K562 (cell line): ENCODE results near the gene BCL3. TPM values are rescaled to one million over a fixed set of nuclear protein-coding genes. Genes with fewer than 3 reads are reported as not detected.

ENCODE experiments used
- ATAC-seq: fragments of 200-7000 bp; cut with Tn5 transposase; 3 replicates; pipeline ENCODE4 v1.9.1; 2020; ENCODE audit warnings: moderate library complexity
- BruUV-seq: library from RNA; stranded (reverse); fragments of 400-500 nt; replicated peaks from 2 replicates; lab custom pipeline; 2021; lab: Mats Ljungman, UMichigan
- CTCF ChIA-PET: fragments of 300-600 bp; formaldehyde crosslinking; extraction: SDS; loops from one replicate; lab custom pipeline; 2021; ENCODE audit warnings: low intra/inter-chr PET ratio; lab: Yijun Ruan, JAX
- POLR2A ChIA-PET: fragments of 300-600, 350-650 bp; sonication (Branson Sonifier 250); formaldehyde crosslinking; extraction: SDS; loops from one replicate; lab custom pipeline; 2021; ENCODE audit warnings: antibody characterized with exemption, inconsistent platforms; lab: Yijun Ruan, JAX
- DNase-seq, 4 experiments: peaks; one replicate each; pipeline versions ENCODE4 v3.0.0 to v3.0.0-alpha.2; 2011 to 2018; ENCODE audit warnings: low spot score in 3 of 4, mixed read lengths in 3 of 4; ENCODE audit errors: extremely low read depth in 1 of 4
- FAIRE-seq: peaks from 2 replicates; lab custom pipeline; 2011; peaks lifted over from hg19 to GRCh38; lab: Jason Lieb, UNC
- H2AFZ ChIP-seq: 2 replicates; pipeline ENCODE4 v1.6.0; 2011; ENCODE audit warnings: low read depth, low read length, control low read depth, inconsistent platforms
- H3K27ac ChIP-seq: fragments of 200-600 bp; 3 replicates; pipeline ENCODE4 v1.8.0; 2011; ENCODE audit warnings: low read depth, mild to moderate bottlenecking, control low read depth, inconsistent platforms, low read length, moderate library complexity, mixed read lengths; ENCODE audit errors: extremely low read depth
- H3K27me3 ChIP-seq, 2 experiments: fragments of 300-600 bp in 1 of 2; 2 replicates in 1 of 2; 3 replicates in 1 of 2; pipeline versions ENCODE4 v1.6.0 to v1.8.0; 2011; ENCODE audit warnings: inconsistent platforms in 2 of 2, low read length in 2 of 2, mild to moderate bottlenecking in 1 of 2, mixed read lengths in 1 of 2, moderate library complexity in 1 of 2; ENCODE audit not compliant: control insufficient read depth in 2 of 2, insufficient read depth in 2 of 2
- H3K36me3 ChIP-seq: fragments of 300-600 bp; 3 replicates; pipeline ENCODE4 v1.8.0; 2011; ENCODE audit warnings: mild to moderate bottlenecking, low read length, inconsistent platforms; ENCODE audit not compliant: control insufficient read depth, insufficient read depth
- H3K4me1 ChIP-seq, 2 experiments: fragments of 200-600 bp in 1 of 2; replicated peaks in 1 of 2; 2 replicates in 1 of 2; 3 replicates in 1 of 2; pipeline versions ENCODE4 v1.5.1 to v1.8.0; 2011; ENCODE audit warnings: inconsistent platforms in 2 of 2, low read length in 2 of 2, mild to moderate bottlenecking in 1 of 2, mixed read lengths in 1 of 2, moderate library complexity in 1 of 2; ENCODE audit not compliant: control insufficient read depth in 2 of 2, insufficient read depth in 2 of 2
- H3K4me2 ChIP-seq: 2 replicates; pipeline ENCODE4 v1.6.1; 2011; ENCODE audit warnings: low read length, control low read depth, inconsistent platforms, mixed read lengths; ENCODE audit not compliant: insufficient read depth
- H3K4me3 ChIP-seq: fragments of 200-600 bp; sonication (generic), shearing (Covaris generic); 2 replicates; pipeline ENCODE4 v1.5.1; 2016; ENCODE audit warnings: control low read depth, inconsistent platforms
- H3K79me2 ChIP-seq: fragments of 200-600 bp; 3 replicates; pipeline ENCODE4 v1.8.0; 2011; ENCODE audit warnings: low read length, inconsistent platforms; ENCODE audit not compliant: control insufficient read depth, insufficient read depth
- H3K9ac ChIP-seq, 2 experiments: 2 replicates each; pipeline versions ENCODE4 v1.6.0 to v1.6.1; 2011; ENCODE audit warnings: low read depth in 2 of 2, low read length in 2 of 2, control low read depth in 1 of 2, inconsistent platforms in 1 of 2, mild to moderate bottlenecking in 1 of 2, mixed read lengths in 1 of 2; ENCODE audit not compliant: insufficient read depth in 1 of 2
- H3K9me1 ChIP-seq: one replicate; pipeline ENCODE4 v1.6.0; 2011; ENCODE audit warnings: inconsistent platforms, mild to moderate bottlenecking, low read length, moderate library complexity; ENCODE audit not compliant: control insufficient read depth, insufficient read depth
- H3K9me3 ChIP-seq: replicated peaks from 2 replicates; pipeline ENCODE4 v1.5.1; 2011; ENCODE audit warnings: low read depth, low read length, inconsistent platforms; ENCODE audit not compliant: control insufficient read depth, insufficient read depth
- H4K20me1 ChIP-seq: replicated peaks from 2 replicates; pipeline ENCODE4 v1.6.1; 2011; ENCODE audit warnings: low read length, inconsistent platforms, mixed read lengths; ENCODE audit not compliant: control insufficient read depth, insufficient read depth
- ATF2 ChIP-seq: sonication (generic); formaldehyde crosslinking; IDR thresholded peaks from 2 replicates; pipeline ENCODE4 v1.8.1; 2022; ENCODE audit warnings: missing genetic modification reagents
- BCOR ChIP-seq: fragments of 450-650 bp; IDR thresholded peaks from 2 replicates; pipeline ENCODE4 v1.6.1; 2016
- FOSL1 ChIP-seq: fragments of 200-800 bp; sonication (Bioruptor generic); conservative IDR thresholded peaks from 2 replicates; pipeline ENCODE4 v1.6.1; 2016; ENCODE audit warnings: missing genetic modification characterization, missing compliant biosample characterization
- KDM1A ChIP-seq, 2 experiments: fragments of 450-650 bp; IDR thresholded peaks; 2 replicates each; pipeline ENCODE4 v1.6.1; 2016; ENCODE audit warnings: mild to moderate bottlenecking in 2 of 2
- MLLT1 ChIP-seq, 2 experiments: fragments of 450-650 bp; IDR thresholded peaks; 2 replicates each; pipeline ENCODE4 v1.6.1; 2016
- NELFE ChIP-seq: IDR thresholded peaks from 2 replicates; pipeline ENCODE4 v1.6.1; 2011; ENCODE audit warnings: mild to moderate bottlenecking; ENCODE audit not compliant: insufficient read depth, insufficient read length
- PTBP1 ChIP-seq: fragments of 200-400 bp; formaldehyde crosslinking; IDR thresholded peaks from 2 replicates; pipeline ENCODE4 v1.6.1; 2017; ENCODE audit warnings: low read depth, low read length
- PURB ChIP-seq: sonication (generic); formaldehyde crosslinking; IDR thresholded peaks from 2 replicates; pipeline ENCODE4 v1.9.0; 2021; ENCODE audit warnings: low read depth, mild to moderate bottlenecking, missing genetic modification reagents
- RBM25 ChIP-seq: fragments of 200-400 bp; formaldehyde crosslinking; IDR thresholded peaks from 2 replicates; pipeline ENCODE4 v1.6.1; 2018; ENCODE audit warnings: low read length, low read depth, moderate library complexity; ENCODE audit not compliant: severe bottlenecking
- SMARCA5 ChIP-seq: fragments of 450-650 bp; IDR thresholded peaks from 2 replicates; pipeline ENCODE4 v1.6.1; 2016
- SMC3 ChIP-seq: conservative IDR thresholded peaks from 2 replicates; pipeline ENCODE4 v1.6.1; 2011; ENCODE audit warnings: low read depth, low read length, improper control_type of control experiment; ENCODE audit not compliant: insufficient read depth
- TCF15 ChIP-seq: fragments of 250-450 bp; sonication (Bioruptor Pico); IDR thresholded peaks from 2 replicates; pipeline ENCODE4 v1.8.0; 2022; ENCODE audit warnings: moderate library complexity, mild to moderate bottlenecking, inconsistent platforms
- TCF7 ChIP-seq: sonication (generic); IDR thresholded peaks from 2 replicates; pipeline ENCODE4 v1.6.1; 2016; ENCODE audit warnings: antibody characterized with exemption, borderline replicate concordance
- U2AF2 ChIP-seq: fragments of 200-400 bp; formaldehyde crosslinking; optimal IDR thresholded peaks from 2 replicates; pipeline ENCODE3; 2017; ENCODE audit warnings: low read depth, mild to moderate bottlenecking, low read length
- ZFX ChIP-seq: sonication (generic); formaldehyde crosslinking; IDR thresholded peaks from 2 replicates; pipeline ENCODE4 v1.8.0; 2022; ENCODE audit warnings: mild to moderate bottlenecking, missing genetic modification reagents, moderate library complexity
- ZNF384 ChIP-seq: IDR thresholded peaks from 2 replicates; pipeline ENCODE4 v1.6.1; 2012; ENCODE audit warnings: low read depth, low read length, improper control_type of control experiment
- WGBS: fragments of 100-300 bp; shearing (Covaris generic); methylation state at CpG from one replicate; pipeline ENCODE4 v1.1.6; 2016; ENCODE audit warnings: low coverage, mixed read lengths; ENCODE audit not compliant: insufficient coverage; ENCODE audit errors: missing lambda C conversion rate; 5-methylcytosine and 5-hydroxymethylcytosine counted together
- in situ Hi-C: fragments of 300-500 bp; cut with MboI; formaldehyde crosslinking; loops from 4 replicates; pipeline ENCODE4 v1.15.0; 2018; ENCODE audit warnings: inconsistent platforms, mixed read lengths
- intact Hi-C: fragments of 100-400 bp; cut with micrococcal nuclease; formaldehyde crosslinking; loops from 2 replicates; pipeline ENCODE4 v1.14.2; 2022
- polyA plus RNA-seq, 8 experiments: library from polyadenylated mRNA; depleted of rRNA in 4 of 8; stranded (reverse) in 5 of 8; unstranded in 3 of 8; fragments of >200 nt; fragmentation: Nextera tagmentation in 2 of 8; fragmentation: Illumina TruSeq in 1 of 8; extraction: Ambion mirVana in 2 of 8; extraction: Trizol in 1 of 8; gene quantifications; 2 replicates each; pipeline versions ENCODE4 v1.2.1 to v1.2.3, GENCODE V29; 2011 to 2014; ENCODE audit warnings: inconsistent platforms in 1 of 8, missing spikeins in 1 of 8
- total RNA-seq, 7 experiments: library from RNA; depleted of rRNA in 6 of 7; stranded (reverse); fragments of >200 nt in 6 of 7; fragmentation: Illumina TruSeq in 2 of 7; extraction: Trizol in 2 of 7; gene quantifications; 2 replicates each; pipeline versions ENCODE4 v1.2.1 to v1.2.3, GENCODE V29; 2011 to 2021; ENCODE audit warnings: low replicate concordance in 1 of 7

Gene BCL3
- total and polyA plus RNA-seq, 9 of the 15 experiments (the other 6 are each of a cell fraction or from before 2014, with no cell fraction given) = 0.03 to 2.4 (median 0.50) TPM; not detected in 1

GRCh38 chr19:44742330-44743061 is 6.0 kb upstream of the BCL3 start (continued):
- TF ChIP-seq TCF15 (CRISPR knock-in tag) (no peak), KDM1A (IDR thresholded peaks at IDR 0.05) (peak in 1 of 2 experiments; percentile 22; a peak in 3 of 4 replicates), TCF7 (no peak), U2AF2 (no peak), MLLT1 (IDR thresholded peaks at IDR 0.05) (peak in 1 of 2 experiments; percentile 14; a peak in 1 of 4 replicates)
- TF ChIP-seq, all 486 proteins: peak for 15

GRCh38 chr19:44744871-44745332 is 3.6 kb upstream of the BCL3 start:
- H3K9ac ChIP-seq = peak overlapping the region in 1 of 2 experiments; percentile 29; a peak in 1 of 4 replicates

More at GRCh38 chr19:44744871-44745332, 3.6 kb upstream of the BCL3 start:
- H3K9me1 ChIP-seq = no peaks in the 10 kb centered on the region
- ChIA-PET CTCF (no interaction called here), POLR2A (interaction anchor here (0.6 to 1.0 kb wide), 2 partner anchors 22 to 141 kb away, joined by 3 to 4 read pairs; no protein-coding TSS in a partner anchor)
- no peaks in the 10 kb centered on the region for H3K79me2 ChIP-seq
- DNase-seq (no peak), ATAC-seq (no peak), FAIRE-seq (no peak)
- H3K4me2 ChIP-seq = no peak overlapping the region
- TF ChIP-seq SMC3 (no peak), KDM1A (IDR thresholded peaks at IDR 0.05) (peak; percentile 52 to 73; a peak in 2 of 4 replicates), PTBP1 (no peak), ZFX (CRISPR knock-in tag) (0 out of 2 replicates have a peak, but pooled peaks have one; percentile 22), ATF2 (no peak), ZNF384 (no peak), SMARCA5 (peak; percentile 25; the same call in 1 of the 2 replicates), FOSL1 (0 out of 2 replicates have a peak, but pooled peaks have one; percentile 19), BCOR (peak; percentile 88), NELFE (no peak), RBM25 (peak; percentile 59), PURB (CRISPR knock-in tag) (no peak)
- peak overlapping the region; percentile 63; the same call in 1 of the 2 replicates for H2AFZ ChIP-seq
- 55% methylated on average over 3 of the region's 3 CpGs for WGBS
- H3K9me3 ChIP-seq = no peaks in the 10 kb centered on the region
- peaks cover 26 to 43% of the 10 kb centered on the region in 2 experiments for H3K4me1 ChIP-seq
- H4K20me1 ChIP-seq = no peaks in the 10 kb centered on the region
- in situ Hi-C loops (no loop called here), intact Hi-C loops (no loop called here)
- no peak overlapping the region for H3K4me3 ChIP-seq
- no peaks in the 10 kb centered on the region for H3K36me3 ChIP-seq
- no peaks in the 10 kb centered on the region for H3K27me3 ChIP-seq
- H3K27ac ChIP-seq = no peak overlapping the region
- BruUV-seq = no TSS peak
